GM23338 (cell line): Measurements from ENCODE around the gene PLA2G4B. TPM values are rescaled to one million over a fixed set of nuclear protein-coding genes. Genes with fewer than 3 reads are reported as not detected.

Experiments
- ATAC-seq: fragments of 200-7000 bp; cut with Tn5 transposase; 3 replicates; pipeline ENCODE4 v1.9.1; 2020
- DNase-seq: peaks from one replicate; pipeline ENCODE4 v3.0.0-alpha.2; 2015; ENCODE audit warnings: low spot score
- H2AFZ ChIP-seq: fragments of 200-600 bp; sonication (generic); 2 replicates; pipeline ENCODE4 v1.8.0; 2016; ENCODE audit warnings: antibody characterized with exemption, mild to moderate bottlenecking, moderate library complexity
- H3F3A ChIP-seq: fragments of 200-600 bp; sonication (generic); replicated peaks from 2 replicates; pipeline ENCODE4 v1.8.0; 2017; ENCODE audit warnings: antibody characterized with exemption, mixed run types, low read depth
- H3K27ac ChIP-seq: fragments of 200-600 bp; sonication (generic); 2 replicates; pipeline ENCODE4 v1.6.1; 2016; ENCODE audit warnings: low read depth
- H3K27me3 ChIP-seq: fragments of 200-600 bp; sonication (generic); 2 replicates; pipeline ENCODE4 v1.8.0; 2016; ENCODE audit warnings: mild to moderate bottlenecking, mixed run types, moderate library complexity; ENCODE audit not compliant: insufficient read depth
- H3K36me3 ChIP-seq: fragments of 200-600 bp; sonication (generic); 2 replicates; pipeline ENCODE4 v1.8.0; 2016; ENCODE audit warnings: mild to moderate bottlenecking; ENCODE audit not compliant: insufficient read depth
- H3K4me1 ChIP-seq: fragments of 200-600 bp; sonication (generic); 2 replicates; pipeline ENCODE4 v1.8.0; 2016; ENCODE audit warnings: mild to moderate bottlenecking, moderate library complexity; ENCODE audit not compliant: insufficient read depth
- H3K4me2 ChIP-seq: fragments of 200-600 bp; sonication (generic); 2 replicates; pipeline ENCODE4 v1.7.1; 2017; ENCODE audit warnings: mixed run types
- H3K4me3 ChIP-seq: fragments of 200-600 bp; sonication (generic); 2 replicates; pipeline ENCODE4 v1.6.1; 2016; ENCODE audit warnings: mixed run types
- H3K79me2 ChIP-seq: fragments of 200-600 bp; sonication (generic); replicated peaks from 2 replicates; pipeline ENCODE4 v1.8.0; 2017; ENCODE audit warnings: mild to moderate bottlenecking; ENCODE audit not compliant: insufficient read depth
- H3K9me2 ChIP-seq: fragments of 200-600 bp; sonication (generic); 2 replicates; pipeline ENCODE4 v1.8.0; 2017; ENCODE audit not compliant: insufficient read depth
- H4K20me1 ChIP-seq: fragments of 200-600 bp; sonication (generic); replicated peaks from 2 replicates; pipeline ENCODE4 v1.8.0; 2017; ENCODE audit warnings: mild to moderate bottlenecking; ENCODE audit not compliant: insufficient read depth
- H3K27ac Mint-ChIP-seq: 2 replicates; pipeline ENCODE4 v1.8.0; 2020; ENCODE audit warnings: inconsistent platforms, mild to moderate bottlenecking, moderate library complexity, mixed read lengths
- H3K27me3 Mint-ChIP-seq: 3 replicates; pipeline ENCODE4 v1.8.0; 2022; ENCODE audit warnings: low read depth, mild to moderate bottlenecking, moderate library complexity, mixed read lengths, inconsistent platforms; ENCODE audit not compliant: insufficient read depth, poor library complexity
- H3K36me3 Mint-ChIP-seq: 3 replicates; pipeline ENCODE4 v1.8.0; 2021; ENCODE audit warnings: low read depth, mild to moderate bottlenecking, inconsistent platforms, moderate library complexity, mixed read lengths
- H3K4me1 Mint-ChIP-seq: 3 replicates; pipeline ENCODE4 v1.8.0; 2020; ENCODE audit warnings: mild to moderate bottlenecking, inconsistent platforms, mixed read lengths
- H3K4me3 Mint-ChIP-seq: 3 replicates; pipeline ENCODE4 v1.8.0; 2021; ENCODE audit warnings: moderate library complexity, mild to moderate bottlenecking, inconsistent platforms, mixed read lengths
- H3K9me3 Mint-ChIP-seq: 3 replicates; pipeline ENCODE4 v1.8.0; 2020; ENCODE audit warnings: moderate library complexity, mild to moderate bottlenecking, inconsistent platforms, mixed read lengths
- CREB1 ChIP-seq: fragments of 250-450 bp; sonication (Bioruptor Pico); IDR thresholded peaks from 2 replicates; pipeline ENCODE4 v1.5.0; 2020; ENCODE audit warnings: low read depth, mild to moderate bottlenecking, moderate library complexity
- EZH2 ChIP-seq: fragments of 200-600 bp; sonication (generic); IDR thresholded peaks from one replicate; pipeline ENCODE4 v1.8.0; 2017; ENCODE audit warnings: antibody characterized with exemption, mild to moderate bottlenecking, low read depth; ENCODE audit not compliant: unreplicated experiment
- EZH2phosphoT487 ChIP-seq: fragments of 200-600 bp; sonication (generic); IDR thresholded peaks from one replicate; pipeline ENCODE4 v1.8.1; 2018; ENCODE audit warnings: antibody characterized with exemption; ENCODE audit not compliant: unreplicated experiment
- JUNB ChIP-seq: IDR thresholded peaks from one replicate; pipeline ENCODE4 v1.6.1; 2016; ENCODE audit warnings: antibody characterized with exemption; ENCODE audit not compliant: unreplicated experiment
- NANOG ChIP-seq: IDR thresholded peaks from 2 replicates; pipeline ENCODE4 v1.6.1; 2016; ENCODE audit warnings: antibody characterized with exemption, borderline replicate concordance
- POLR2AphosphoS5 ChIP-seq: IDR thresholded peaks from 2 replicates; pipeline ENCODE4 v1.6.1; 2016; ENCODE audit warnings: antibody characterized with exemption, low read depth
- STAT1 ChIP-seq: IDR thresholded peaks from one replicate; pipeline ENCODE4 v1.6.1; 2016; ENCODE audit warnings: antibody characterized with exemption; ENCODE audit not compliant: unreplicated experiment
- ZNF114 ChIP-seq: fragments of 250-450 bp; sonication (Bioruptor Pico); IDR thresholded peaks from 2 replicates; pipeline ENCODE4 v1.5.0; 2020; ENCODE audit warnings: mild to moderate bottlenecking, moderate library complexity
- ZNF331 ChIP-seq: fragments of 250-450 bp; sonication (Bioruptor Pico); IDR thresholded peaks from 2 replicates; pipeline ENCODE4 v1.5.0; 2020; ENCODE audit warnings: low read depth, mild to moderate bottlenecking, moderate library complexity
- polyA plus RNA-seq: library from polyadenylated mRNA; unstranded; fragments of >200 nt; fragmentation: Nextera tagmentation; extraction: Ambion mirVana; gene quantifications from 2 replicates; pipeline ENCODE4 v1.2.1, GENCODE V29; 2016
- total RNA-seq: library from RNA; depleted of rRNA; stranded (reverse); fragments of >200 nt; shearing (Covaris generic); gene quantifications from 2 replicates; pipeline ENCODE4 v1.2.3, GENCODE V29; 2014
- TF ChIP-seq, protein P1 (sequence below): fragments of 250-450 bp; sonication (Bioruptor Pico); IDR thresholded peaks from 2 replicates; pipeline ENCODE4 v1.5.0; 2020; ENCODE audit warnings: mild to moderate bottlenecking, moderate library complexity
- TF ChIP-seq, protein P2 (sequence below), 2 experiments: fragments of 200-600 bp in 1 of 2; sonication (generic) in 1 of 2; conservative IDR thresholded peaks; 2 replicates each; pipeline versions ENCODE4 v1.5.1 to v1.6.1; 2016 to 2017; ENCODE audit warnings: antibody characterized with exemption in 2 of 2, low read depth in 2 of 2, mild to moderate bottlenecking in 2 of 2, moderate library complexity in 1 of 2
- TF ChIP-seq, protein P3 (sequence below): IDR thresholded peaks from one replicate; pipeline ENCODE4 v1.6.1; 2018; ENCODE audit warnings: antibody characterized with exemption; ENCODE audit not compliant: unreplicated experiment
- TF ChIP-seq, protein P4 (sequence below): IDR thresholded peaks from 2 replicates; pipeline ENCODE4 v1.6.1; 2016; ENCODE audit warnings: antibody characterized with exemption

Gene PLA2G4B
- total and polyA plus RNA-seq, 2 experiments from 2014 or later, result 4.4 to 9.6 TPM

DNA sequence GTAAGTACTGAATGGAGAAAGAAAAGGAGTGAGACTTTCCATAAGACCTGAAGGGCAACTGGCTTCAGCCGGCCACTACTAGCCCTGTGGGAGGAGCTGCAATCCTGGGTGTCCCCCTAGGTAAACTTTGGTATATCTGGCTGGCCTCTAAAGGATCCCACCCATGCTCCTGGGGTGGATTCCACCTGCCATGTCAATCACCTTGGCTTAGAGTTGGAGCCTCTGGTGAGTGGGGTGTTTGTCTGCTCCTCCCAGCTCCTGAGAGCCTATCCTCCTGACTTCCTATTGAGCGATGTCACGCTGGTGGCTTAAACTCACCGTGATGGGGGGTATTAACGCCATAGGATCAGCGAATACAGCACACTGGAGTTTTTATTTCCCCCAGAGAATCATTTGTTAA, 52.6 kb downstream of the PLA2G4B start:
- Histone ChIP-seq H3K4me2 (no peak overlapping the region), H3F3A (no peaks in the 10 kb centered on the region), H3K27me3 (no peaks in the 10 kb centered on the region), H3K9me2 (no peaks in the 10 kb centered on the region), H3K4me1 (no peaks in the 10 kb centered on the region), H3K36me3 (no peaks in the 10 kb centered on the region), H3K79me2 (no peaks in the 10 kb centered on the region), H3K27ac (no peak overlapping the region), H3K4me3 (no peak overlapping the region), H2AFZ (no peak overlapping the region), H4K20me1 (no peaks in the 10 kb centered on the region)
- Mint-ChIP-seq H3K4me3 (no peak overlapping the region), H3K27ac (no peak overlapping the region), H3K27me3 (peaks cover 7% of the 10 kb centered on the region), H3K9me3 (no peaks in the 10 kb centered on the region), H3K4me1 (no peaks in the 10 kb centered on the region; the same call in 2 of the 3 replicates), H3K36me3 (no peaks in the 10 kb centered on the region)
- no peak for TF ChIP-seq ZNF331 (CRISPR knock-in tag)
- TF ChIP-seq JUNB, result no peak
- no peak for TF ChIP-seq STAT1
- TF ChIP-seq, protein P1, sequence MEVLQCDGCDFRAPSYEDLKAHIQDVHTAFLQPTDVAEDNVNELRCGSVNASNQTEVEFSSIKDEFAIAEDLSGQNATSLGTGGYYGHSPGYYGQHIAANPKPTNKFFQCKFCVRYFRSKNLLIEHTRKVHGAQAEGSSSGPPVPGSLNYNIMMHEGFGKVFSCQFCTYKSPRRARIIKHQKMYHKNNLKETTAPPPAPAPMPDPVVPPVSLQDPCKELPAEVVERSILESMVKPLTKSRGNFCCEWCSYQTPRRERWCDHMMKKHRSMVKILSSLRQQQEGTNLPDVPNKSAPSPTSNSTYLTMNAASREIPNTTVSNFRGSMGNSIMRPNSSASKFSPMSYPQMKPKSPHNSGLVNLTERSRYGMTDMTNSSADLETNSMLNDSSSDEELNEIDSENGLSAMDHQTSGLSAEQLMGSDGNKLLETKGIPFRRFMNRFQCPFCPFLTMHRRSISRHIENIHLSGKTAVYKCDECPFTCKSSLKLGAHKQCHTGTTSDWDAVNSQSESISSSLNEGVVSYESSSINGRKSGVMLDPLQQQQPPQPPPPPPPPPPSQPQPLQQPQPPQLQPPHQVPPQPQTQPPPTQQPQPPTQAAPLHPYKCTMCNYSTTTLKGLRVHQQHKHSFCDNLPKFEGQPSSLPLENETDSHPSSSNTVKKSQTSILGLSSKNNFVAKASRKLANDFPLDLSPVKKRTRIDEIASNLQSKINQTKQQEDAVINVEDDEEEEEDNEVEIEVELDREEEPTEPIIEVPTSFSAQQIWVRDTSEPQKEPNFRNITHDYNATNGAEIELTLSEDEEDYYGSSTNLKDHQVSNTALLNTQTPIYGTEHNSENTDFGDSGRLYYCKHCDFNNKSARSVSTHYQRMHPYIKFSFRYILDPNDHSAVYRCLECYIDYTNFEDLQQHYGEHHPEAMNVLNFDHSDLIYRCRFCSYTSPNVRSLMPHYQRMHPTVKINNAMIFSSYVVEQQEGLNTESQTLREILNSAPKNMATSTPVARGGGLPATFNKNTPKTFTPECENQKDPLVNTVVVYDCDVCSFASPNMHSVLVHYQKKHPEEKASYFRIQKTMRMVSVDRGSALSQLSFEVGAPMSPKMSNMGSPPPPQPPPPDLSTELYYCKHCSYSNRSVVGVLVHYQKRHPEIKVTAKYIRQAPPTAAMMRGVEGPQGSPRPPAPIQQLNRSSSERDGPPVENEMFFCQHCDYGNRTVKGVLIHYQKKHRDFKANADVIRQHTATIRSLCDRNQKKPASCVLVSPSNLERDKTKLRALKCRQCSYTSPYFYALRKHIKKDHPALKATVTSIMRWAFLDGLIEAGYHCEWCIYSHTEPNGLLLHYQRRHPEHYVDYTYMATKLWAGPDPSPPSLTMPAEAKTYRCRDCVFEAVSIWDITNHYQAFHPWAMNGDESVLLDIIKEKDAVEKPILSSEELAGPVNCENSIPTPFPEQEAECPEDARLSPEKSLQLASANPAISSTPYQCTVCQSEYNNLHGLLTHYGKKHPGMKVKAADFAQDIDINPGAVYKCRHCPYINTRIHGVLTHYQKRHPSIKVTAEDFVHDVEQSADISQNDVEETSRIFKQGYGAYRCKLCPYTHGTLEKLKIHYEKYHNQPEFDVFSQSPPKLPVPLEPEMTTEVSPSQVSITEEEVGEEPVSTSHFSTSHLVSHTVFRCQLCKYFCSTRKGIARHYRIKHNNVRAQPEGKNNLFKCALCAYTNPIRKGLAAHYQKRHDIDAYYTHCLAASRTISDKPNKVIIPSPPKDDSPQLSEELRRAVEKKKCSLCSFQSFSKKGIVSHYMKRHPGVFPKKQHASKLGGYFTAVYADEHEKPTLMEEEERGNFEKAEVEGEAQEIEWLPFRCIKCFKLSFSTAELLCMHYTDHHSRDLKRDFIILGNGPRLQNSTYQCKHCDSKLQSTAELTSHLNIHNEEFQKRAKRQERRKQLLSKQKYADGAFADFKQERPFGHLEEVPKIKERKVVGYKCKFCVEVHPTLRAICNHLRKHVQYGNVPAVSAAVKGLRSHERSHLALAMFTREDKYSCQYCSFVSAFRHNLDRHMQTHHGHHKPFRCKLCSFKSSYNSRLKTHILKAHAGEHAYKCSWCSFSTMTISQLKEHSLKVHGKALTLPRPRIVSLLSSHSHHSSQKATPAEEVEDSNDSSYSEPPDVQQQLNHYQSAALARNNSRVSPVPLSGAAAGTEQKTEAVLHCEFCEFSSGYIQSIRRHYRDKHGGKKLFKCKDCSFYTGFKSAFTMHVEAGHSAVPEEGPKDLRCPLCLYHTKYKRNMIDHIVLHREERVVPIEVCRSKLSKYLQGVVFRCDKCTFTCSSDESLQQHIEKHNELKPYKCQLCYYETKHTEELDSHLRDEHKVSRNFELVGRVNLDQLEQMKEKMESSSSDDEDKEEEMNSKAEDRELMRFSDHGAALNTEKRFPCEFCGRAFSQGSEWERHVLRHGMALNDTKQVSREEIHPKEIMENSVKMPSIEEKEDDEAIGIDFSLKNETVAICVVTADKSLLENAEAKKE (CRISPR knock-in tag), result no peak
- TF ChIP-seq EZH2, result no peak
- TF ChIP-seq NANOG, result no peak
- TF ChIP-seq, protein P2, sequence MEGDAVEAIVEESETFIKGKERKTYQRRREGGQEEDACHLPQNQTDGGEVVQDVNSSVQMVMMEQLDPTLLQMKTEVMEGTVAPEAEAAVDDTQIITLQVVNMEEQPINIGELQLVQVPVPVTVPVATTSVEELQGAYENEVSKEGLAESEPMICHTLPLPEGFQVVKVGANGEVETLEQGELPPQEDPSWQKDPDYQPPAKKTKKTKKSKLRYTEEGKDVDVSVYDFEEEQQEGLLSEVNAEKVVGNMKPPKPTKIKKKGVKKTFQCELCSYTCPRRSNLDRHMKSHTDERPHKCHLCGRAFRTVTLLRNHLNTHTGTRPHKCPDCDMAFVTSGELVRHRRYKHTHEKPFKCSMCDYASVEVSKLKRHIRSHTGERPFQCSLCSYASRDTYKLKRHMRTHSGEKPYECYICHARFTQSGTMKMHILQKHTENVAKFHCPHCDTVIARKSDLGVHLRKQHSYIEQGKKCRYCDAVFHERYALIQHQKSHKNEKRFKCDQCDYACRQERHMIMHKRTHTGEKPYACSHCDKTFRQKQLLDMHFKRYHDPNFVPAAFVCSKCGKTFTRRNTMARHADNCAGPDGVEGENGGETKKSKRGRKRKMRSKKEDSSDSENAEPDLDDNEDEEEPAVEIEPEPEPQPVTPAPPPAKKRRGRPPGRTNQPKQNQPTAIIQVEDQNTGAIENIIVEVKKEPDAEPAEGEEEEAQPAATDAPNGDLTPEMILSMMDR (conservative IDR thresholded peaks at IDR 0.05; ENCODE audit: low read depth in 2 of 2), result no peak
- TF ChIP-seq EZH2phosphoT487, result no peak
- TF ChIP-seq, protein P3, sequence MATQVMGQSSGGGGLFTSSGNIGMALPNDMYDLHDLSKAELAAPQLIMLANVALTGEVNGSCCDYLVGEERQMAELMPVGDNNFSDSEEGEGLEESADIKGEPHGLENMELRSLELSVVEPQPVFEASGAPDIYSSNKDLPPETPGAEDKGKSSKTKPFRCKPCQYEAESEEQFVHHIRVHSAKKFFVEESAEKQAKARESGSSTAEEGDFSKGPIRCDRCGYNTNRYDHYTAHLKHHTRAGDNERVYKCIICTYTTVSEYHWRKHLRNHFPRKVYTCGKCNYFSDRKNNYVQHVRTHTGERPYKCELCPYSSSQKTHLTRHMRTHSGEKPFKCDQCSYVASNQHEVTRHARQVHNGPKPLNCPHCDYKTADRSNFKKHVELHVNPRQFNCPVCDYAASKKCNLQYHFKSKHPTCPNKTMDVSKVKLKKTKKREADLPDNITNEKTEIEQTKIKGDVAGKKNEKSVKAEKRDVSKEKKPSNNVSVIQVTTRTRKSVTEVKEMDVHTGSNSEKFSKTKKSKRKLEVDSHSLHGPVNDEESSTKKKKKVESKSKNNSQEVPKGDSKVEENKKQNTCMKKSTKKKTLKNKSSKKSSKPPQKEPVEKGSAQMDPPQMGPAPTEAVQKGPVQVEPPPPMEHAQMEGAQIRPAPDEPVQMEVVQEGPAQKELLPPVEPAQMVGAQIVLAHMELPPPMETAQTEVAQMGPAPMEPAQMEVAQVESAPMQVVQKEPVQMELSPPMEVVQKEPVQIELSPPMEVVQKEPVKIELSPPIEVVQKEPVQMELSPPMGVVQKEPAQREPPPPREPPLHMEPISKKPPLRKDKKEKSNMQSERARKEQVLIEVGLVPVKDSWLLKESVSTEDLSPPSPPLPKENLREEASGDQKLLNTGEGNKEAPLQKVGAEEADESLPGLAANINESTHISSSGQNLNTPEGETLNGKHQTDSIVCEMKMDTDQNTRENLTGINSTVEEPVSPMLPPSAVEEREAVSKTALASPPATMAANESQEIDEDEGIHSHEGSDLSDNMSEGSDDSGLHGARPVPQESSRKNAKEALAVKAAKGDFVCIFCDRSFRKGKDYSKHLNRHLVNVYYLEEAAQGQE, result no peak
- TF ChIP-seq ZNF114 (CRISPR knock-in tag), result no peak
- TF ChIP-seq, protein P4, sequence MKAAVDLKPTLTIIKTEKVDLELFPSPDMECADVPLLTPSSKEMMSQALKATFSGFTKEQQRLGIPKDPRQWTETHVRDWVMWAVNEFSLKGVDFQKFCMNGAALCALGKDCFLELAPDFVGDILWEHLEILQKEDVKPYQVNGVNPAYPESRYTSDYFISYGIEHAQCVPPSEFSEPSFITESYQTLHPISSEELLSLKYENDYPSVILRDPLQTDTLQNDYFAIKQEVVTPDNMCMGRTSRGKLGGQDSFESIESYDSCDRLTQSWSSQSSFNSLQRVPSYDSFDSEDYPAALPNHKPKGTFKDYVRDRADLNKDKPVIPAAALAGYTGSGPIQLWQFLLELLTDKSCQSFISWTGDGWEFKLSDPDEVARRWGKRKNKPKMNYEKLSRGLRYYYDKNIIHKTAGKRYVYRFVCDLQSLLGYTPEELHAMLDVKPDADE, result no peak
- TF ChIP-seq POLR2AphosphoS5, result no peak
- TF ChIP-seq CREB1 (CRISPR knock-in tag), result no peak
- no peak for DNase-seq
- peak; percentile 6; the same call in 1 of the 3 replicates for ATAC-seq
